ENCODE data around the gene KSR2. TPM values are rescaled to one million over a fixed set of nuclear protein-coding genes. Genes with fewer than 3 reads are reported as not detected.
A peak's percentile ranks its signal among the peaks of the same experiment; 100 is the strongest.

Gene KSR2
- total and polyA plus RNA-seq, 2 of the 13 experiments (the other 11 are each of a cell fraction or from before 2014, with no cell fraction given), result 0.02 TPM; not detected in 1

- TF ChIP-seq MAFG (CRISPR knock-in tag; IDR thresholded peaks at IDR 0.05) (peak; percentile 37; the same call in 1 of the 2 replicates), ZNF547 (CRISPR knock-in tag; IDR thresholded peaks at IDR 0.05) (peak; percentile 84; the same call in 1 of the 2 replicates), RAD21 (CRISPR knock-in tag; IDR thresholded peaks at IDR 0.05) (no peak), ZNF367 (CRISPR knock-in tag; IDR thresholded peaks at IDR 0.05; ENCODE audit: borderline replicate concordance) (no peak), PLRG1 (conservative IDR thresholded peaks at IDR 0.05) (no peak), ZNF7 (CRISPR knock-in tag; IDR thresholded peaks at IDR 0.05) (no peak), ZNF512B (CRISPR knock-in tag; IDR thresholded peaks at IDR 0.05; ENCODE audit: borderline replicate concordance) (no peak), ZNF282 (IDR thresholded peaks at IDR 0.05; ENCODE audit: partially characterized antibody) (no peak), ZNF468 (CRISPR knock-in tag; IDR thresholded peaks at IDR 0.05) (no peak), E2F5 (CRISPR knock-in tag; conservative IDR thresholded peaks at IDR 0.05) (peak; percentile 98), USF2 (IDR thresholded peaks at IDR 0.05; ENCODE audit: low read depth, low read length) (no peak), USF2 (CRISPR knock-in tag; IDR thresholded peaks at IDR 0.05; ENCODE audit: borderline replicate concordance) (no peak), SOX6 (IDR thresholded peaks at IDR 0.05) (no peak), SOX6 (CRISPR knock-in tag; IDR thresholded peaks at IDR 0.05) (0 out of 2 replicates have a peak, but pooled peaks have one; percentile 35), MYPOP (CRISPR knock-in tag; IDR thresholded peaks at IDR 0.05) (0 out of 2 replicates have a peak, but pooled peaks have one; percentile 24), ARID5B (CRISPR knock-in tag; IDR thresholded peaks at IDR 0.05) (peak; percentile 23; the same call in 1 of the 2 replicates), HOXA5 (CRISPR knock-in tag; IDR thresholded peaks at IDR 0.05) (0 out of 2 replicates have a peak, but pooled peaks have one; percentile 42)
Observed at GRCh38 chr12:118016424-118017264, 47.9 kb upstream of the KSR2 start, which contains the start of gene RFC5 (continued).

Data from HepG2 (cell line).